Measurements from ENCODE around the gene PERCC1.
"Not testable (repeated sequence)": the region's sequence is repeated elsewhere in the genome, so short reads cannot be mapped to it uniquely, and the experiment has no call there.

The PERCC1 gene

DNA sequence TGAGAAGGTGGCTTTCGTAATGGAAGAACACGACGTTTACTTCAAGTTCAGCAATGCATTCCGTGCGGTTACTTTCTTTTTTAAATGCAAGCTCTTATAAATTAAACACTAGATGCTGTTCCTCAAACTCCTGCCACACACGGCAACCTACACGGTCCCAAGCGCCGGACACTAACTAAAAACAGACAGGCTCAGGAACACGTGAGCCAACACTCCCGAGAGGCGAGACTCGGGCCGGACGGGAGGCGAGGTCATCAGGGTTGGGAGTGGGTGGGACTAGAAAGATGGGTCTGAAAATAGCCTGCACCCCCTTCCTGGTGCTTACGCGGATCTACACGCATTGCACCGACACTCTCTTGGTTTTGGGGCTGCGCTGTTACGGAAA, 37.5 kb downstream of the PERCC1 start:
- no peaks in the 10 kb centered on the region for H3K4me1 ChIP-seq (ENCODE audit: control insufficient read depth, insufficient read depth, low read length)
- no peaks in the 10 kb centered on the region for H3K36me3 ChIP-seq (ENCODE audit: control insufficient read depth, insufficient read depth, low read length)
- no peak overlapping the region for H3K4me3 ChIP-seq (ENCODE audit: insufficient read depth, low read depth, low read length)
- no peaks in the 10 kb centered on the region for H3K9me3 ChIP-seq (ENCODE audit: control insufficient read depth, low read length)
- no peak overlapping the region for H3K27ac ChIP-seq (ENCODE audit: insufficient read depth, low read depth, low read length, poor library complexity, severe bottlenecking)
- H3K27me3 ChIP-seq (ENCODE audit: control insufficient read depth, insufficient read depth, low read length, poor library complexity, severe bottlenecking), result no peaks in the 10 kb centered on the region
- 93 to 95% methylated on average over 22 of the region's 22 CpGs for WGBS, 2 experiments

DNA sequence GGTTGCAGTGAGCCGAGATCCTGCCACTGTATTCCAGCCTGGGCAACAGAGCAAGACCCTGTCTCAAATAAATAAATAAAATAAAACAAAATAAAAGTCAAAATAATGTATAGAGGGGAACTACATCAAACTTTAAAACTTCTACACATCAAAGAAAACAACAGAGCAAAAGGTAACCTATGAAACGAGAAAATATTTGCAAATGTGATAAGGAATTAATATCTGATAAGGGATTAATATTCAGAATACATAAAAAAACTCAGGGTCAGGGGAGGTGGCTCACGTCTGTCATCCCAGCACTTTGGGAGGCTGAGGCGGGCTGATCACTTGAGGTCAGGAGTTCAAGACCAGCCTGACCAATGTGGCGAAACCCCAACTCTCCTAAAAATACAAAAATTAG, 38.3 kb downstream of the PERCC1 start:
- H3K4me3 ChIP-seq (ENCODE audit: insufficient read depth, low read depth, low read length), result not testable (repeated sequence)

GRCh38 chr16:1469693-1470201, 38.9 kb downstream of the PERCC1 start:
- Histone ChIP-seq H3K4me3 (ENCODE audit: insufficient read depth, low read depth, low read length) (no peak overlapping the region), H3K36me3 (ENCODE audit: control insufficient read depth, insufficient read depth, low read length) (no peaks in the 10 kb centered on the region), H3K4me1 (ENCODE audit: control insufficient read depth, insufficient read depth, low read length) (no peaks in the 10 kb centered on the region), H3K27ac (ENCODE audit: insufficient read depth, low read depth, low read length, poor library complexity, severe bottlenecking) (no peak overlapping the region), H3K9me3 (ENCODE audit: control insufficient read depth, low read length) (no peaks in the 10 kb centered on the region), H3K27me3 (ENCODE audit: control insufficient read depth, insufficient read depth, low read length, poor library complexity, severe bottlenecking) (no peaks in the 10 kb centered on the region)
- 89 to 90% methylated on average over 20 of the region's 20 CpGs for WGBS, 2 experiments

More for the DNA sequence above, 38.3 kb downstream of the PERCC1 start:
- not testable (repeated sequence) for H3K9me3 ChIP-seq (ENCODE audit: control insufficient read depth, low read length); H3K27ac ChIP-seq (ENCODE audit: insufficient read depth, low read depth, low read length, poor library complexity, severe bottlenecking); H3K36me3 ChIP-seq (ENCODE audit: control insufficient read depth, insufficient read depth, low read length); H3K4me1 ChIP-seq (ENCODE audit: control insufficient read depth, insufficient read depth, low read length); H3K27me3 ChIP-seq (ENCODE audit: control insufficient read depth, insufficient read depth, low read length, poor library complexity, severe bottlenecking)
- 84 to 86% methylated on average over 4 to 5 of the region's 5 CpGs for WGBS, 2 experiments

GRCh38 chr16:1470481-1471251, 39.8 kb downstream of the PERCC1 start:
- H3K9me3 ChIP-seq (ENCODE audit: control insufficient read depth, low read length), result no peaks in the 10 kb centered on the region
- 89 to 91% methylated on average over 14 of the region's 14 CpGs for WGBS, 2 experiments
- no peaks in the 10 kb centered on the region for H3K27me3 ChIP-seq (ENCODE audit: control insufficient read depth, insufficient read depth, low read length, poor library complexity, severe bottlenecking)
- H3K27ac ChIP-seq (ENCODE audit: insufficient read depth, low read depth, low read length, poor library complexity, severe bottlenecking), result no peak overlapping the region
- no peaks in the 10 kb centered on the region for H3K36me3 ChIP-seq (ENCODE audit: control insufficient read depth, insufficient read depth, low read length)
- H3K4me3 ChIP-seq (ENCODE audit: insufficient read depth, low read depth, low read length), result no peak overlapping the region
- no peaks in the 10 kb centered on the region for H3K4me1 ChIP-seq (ENCODE audit: control insufficient read depth, insufficient read depth, low read length)

DNA sequence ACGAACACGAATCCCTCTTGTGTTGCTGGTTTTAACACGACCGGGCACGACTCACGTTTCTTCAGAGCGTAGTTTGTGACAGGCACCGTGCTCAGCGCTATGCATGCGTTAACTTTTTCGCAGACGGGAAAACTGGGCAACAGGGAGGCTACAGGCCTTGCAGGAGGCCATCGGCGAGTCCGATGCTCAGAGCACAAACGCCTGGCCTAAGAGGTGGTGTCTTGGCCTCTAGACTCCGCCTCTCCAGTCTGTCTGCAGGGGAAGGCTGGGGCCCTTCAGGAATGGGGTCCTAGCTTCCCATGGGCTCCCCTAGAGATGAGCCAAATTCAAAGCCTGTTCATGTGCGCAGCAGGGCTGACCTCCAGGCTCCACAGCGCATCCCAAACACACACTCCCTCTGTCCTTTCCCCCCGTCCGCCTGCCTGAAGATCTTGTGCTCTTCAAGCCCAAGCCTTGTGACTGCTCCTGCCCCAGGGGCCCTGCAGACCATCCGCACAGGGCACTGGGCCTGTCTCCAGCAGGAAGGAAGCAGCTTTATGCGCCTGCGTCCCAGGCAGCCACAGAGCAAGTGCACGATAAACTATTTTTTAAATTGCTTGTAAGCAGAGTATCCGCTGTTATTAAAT, 40.8 kb downstream of the PERCC1 start:
- 93 to 95% methylated on average over 26 of the region's 26 CpGs for WGBS, 2 experiments
- Histone ChIP-seq H3K36me3 (ENCODE audit: control insufficient read depth, insufficient read depth, low read length) (no peaks in the 10 kb centered on the region), H3K27ac (ENCODE audit: insufficient read depth, low read depth, low read length, poor library complexity, severe bottlenecking) (no peak overlapping the region), H3K27me3 (ENCODE audit: control insufficient read depth, insufficient read depth, low read length, poor library complexity, severe bottlenecking) (no peaks in the 10 kb centered on the region), H3K4me3 (ENCODE audit: insufficient read depth, low read depth, low read length) (no peak overlapping the region), H3K4me1 (ENCODE audit: control insufficient read depth, insufficient read depth, low read length) (no peaks in the 10 kb centered on the region), H3K9me3 (ENCODE audit: control insufficient read depth, low read length) (no peaks in the 10 kb centered on the region)

DNA sequence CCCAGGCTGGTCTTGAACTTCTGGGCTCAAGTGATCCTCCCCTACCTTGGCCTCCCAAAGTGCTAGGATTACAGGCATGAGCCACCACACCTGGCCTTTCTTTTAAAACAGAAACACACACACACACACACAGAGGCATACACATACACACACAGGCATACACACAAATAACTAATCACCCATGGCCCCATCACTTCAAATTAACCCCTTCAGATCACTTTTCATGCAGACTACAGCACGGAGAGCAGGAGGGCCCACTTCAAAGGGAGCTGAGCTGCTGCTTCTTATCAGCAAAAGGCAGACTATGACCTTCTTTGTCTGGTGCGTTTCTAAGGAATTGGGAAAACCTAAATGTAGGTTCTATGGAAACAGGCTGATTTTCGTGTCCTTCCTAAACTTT, 42.1 kb downstream of the PERCC1 start:
- H3K9me3 ChIP-seq (ENCODE audit: control insufficient read depth, low read length), result no peaks in the 10 kb centered on the region
- H3K4me3 ChIP-seq (ENCODE audit: insufficient read depth, low read depth, low read length), result no peak overlapping the region
- 73 to 84% methylated on average over 3 of the region's 3 CpGs for WGBS, 2 experiments
- no peak overlapping the region for H3K27ac ChIP-seq (ENCODE audit: insufficient read depth, low read depth, low read length, poor library complexity, severe bottlenecking)
- H3K36me3 ChIP-seq (ENCODE audit: control insufficient read depth, insufficient read depth, low read length), result no peaks in the 10 kb centered on the region
- no peaks in the 10 kb centered on the region for H3K27me3 ChIP-seq (ENCODE audit: control insufficient read depth, insufficient read depth, low read length, poor library complexity, severe bottlenecking)
- H3K4me1 ChIP-seq (ENCODE audit: control insufficient read depth, insufficient read depth, low read length), result no peaks in the 10 kb centered on the region

- no peak overlapping the region for H3K27ac ChIP-seq (ENCODE audit: insufficient read depth, low read depth, low read length, poor library complexity, severe bottlenecking)
- H3K4me1 ChIP-seq (ENCODE audit: control insufficient read depth, insufficient read depth, low read length), result no peaks in the 10 kb centered on the region
- H3K4me3 ChIP-seq (ENCODE audit: insufficient read depth, low read depth, low read length), result peak overlapping the region; percentile 64
- WGBS, 2 experiments, result 14 to 15% methylated on average over 57 of the region's 57 CpGs
- H3K36me3 ChIP-seq (ENCODE audit: control insufficient read depth, insufficient read depth, low read length), result no peaks in the 10 kb centered on the region
- H3K27me3 ChIP-seq (ENCODE audit: control insufficient read depth, insufficient read depth, low read length, poor library complexity, severe bottlenecking), result no peaks in the 10 kb centered on the region
- no peaks in the 10 kb centered on the region for H3K9me3 ChIP-seq (ENCODE audit: control insufficient read depth, low read length)
Observed at GRCh38 chr16:1474082-1474795, 43.4 kb downstream of the PERCC1 start.

GRCh38 chr16:1474796-1475551, 44.1 kb downstream of the PERCC1 start, which contains the start of gene CLCN7:
Gene CLCN7 (minus strand): TSS chr16:1475028. CDS start chr16:1474974, 54 bp downstream.
- Histone ChIP-seq H3K36me3 (ENCODE audit: control insufficient read depth, insufficient read depth, low read length) (no peaks in the 10 kb centered on the region), H3K4me3 (ENCODE audit: insufficient read depth, low read depth, low read length) (peak within 1 kb of the TSS; percentile 64), H3K9me3 (ENCODE audit: control insufficient read depth, low read length) (no peaks in the 10 kb centered on the region), H3K27ac (ENCODE audit: insufficient read depth, low read depth, low read length, poor library complexity, severe bottlenecking) (no peak within 1 kb of the TSS), H3K4me1 (ENCODE audit: control insufficient read depth, insufficient read depth, low read length) (no peaks in the 10 kb centered on the region), H3K27me3 (ENCODE audit: control insufficient read depth, insufficient read depth, low read length, poor library complexity, severe bottlenecking) (no peaks in the 10 kb centered on the region)
- WGBS, 2 experiments, result 2% methylated on average over 99 of the region's 99 CpGs

DNA sequence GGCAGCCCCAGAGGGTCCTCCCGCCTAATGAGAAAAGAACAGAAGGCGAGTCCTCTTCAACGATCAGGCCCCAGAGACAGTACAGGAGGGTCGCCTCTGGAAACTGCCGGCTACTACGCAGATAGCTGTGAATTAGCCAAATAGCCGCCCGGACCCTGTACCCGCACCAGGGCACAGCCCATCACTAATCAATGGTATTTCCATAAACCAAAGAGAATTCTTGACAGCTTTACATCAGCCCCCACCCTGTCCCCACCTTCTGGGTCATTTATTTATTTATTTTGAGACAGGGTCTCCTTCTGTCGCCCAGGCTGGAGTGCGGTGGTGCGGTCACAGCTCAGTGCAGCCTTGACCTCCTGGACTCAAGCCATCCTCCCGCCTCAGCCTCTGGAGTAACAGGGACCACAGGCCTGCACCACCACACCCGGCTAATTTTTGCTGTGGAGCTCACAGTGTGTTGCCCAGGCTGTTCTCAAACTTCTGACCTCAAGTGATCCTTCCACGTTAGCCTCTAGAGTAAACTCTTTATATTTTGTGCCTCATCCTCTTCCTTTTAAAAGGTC, 44.8 kb downstream of the PERCC1 start:
- no peak overlapping the region for H3K27ac ChIP-seq (ENCODE audit: insufficient read depth, low read depth, low read length, poor library complexity, severe bottlenecking)
- no peaks in the 10 kb centered on the region for H3K27me3 ChIP-seq (ENCODE audit: control insufficient read depth, insufficient read depth, low read length, poor library complexity, severe bottlenecking)
- 76 to 78% methylated on average over 15 of the region's 15 CpGs for whole genome bisulfite sequencing, 2 experiments
- H3K4me1 ChIP-seq (ENCODE audit: control insufficient read depth, insufficient read depth, low read length), result no peaks in the 10 kb centered on the region
- H3K9me3 ChIP-seq (ENCODE audit: control insufficient read depth, low read length), result no peaks in the 10 kb centered on the region
- H3K4me3 ChIP-seq (ENCODE audit: insufficient read depth, low read depth, low read length), result peak overlapping the region; percentile 64
- H3K36me3 ChIP-seq (ENCODE audit: control insufficient read depth, insufficient read depth, low read length), result no peaks in the 10 kb centered on the region

Data from ectodermal cell (in vitro differentiated cells).